Prostate gland (tissue), 2 donors: ENCODE data around the gene RANBP1. TPM values are rescaled to one million over a fixed set of nuclear protein-coding genes. Genes with fewer than 3 reads are reported as not detected.

ENCODE experiments used
- DNase-seq: peaks from one replicate; pipeline ENCODE4 v3.0.0-alpha.2; 2019; ENCODE audit warnings: low spot score
- H3K27ac ChIP-seq, 2 donors: fragments of 200-600 bp; sonication (generic); 2 replicates each; pipeline ENCODE4 v1.5.1; 2017 to 2019
- H3K27me3 ChIP-seq: fragments of 200-600 bp; sonication (generic); replicated peaks from 2 replicates; pipeline ENCODE4 v1.5.1; 2019; ENCODE audit not compliant: insufficient read depth
- H3K36me3 ChIP-seq, 2 donors: fragments of 200-600 bp; sonication (generic); 1 replicate in 1 of 2; 2 replicates in 1 of 2; pipeline versions ENCODE4 v1.5.1 to v1.8.1; 2017 to 2019
- H3K4me1 ChIP-seq: fragments of 200-600 bp; sonication (generic); replicated peaks from 2 replicates; pipeline ENCODE4 v1.5.1; 2019
- H3K4me3 ChIP-seq, 2 donors: fragments of 200-600 bp; sonication (generic); 2 replicates each; pipeline ENCODE4 v1.5.1; 2017 to 2019
- H3K9me3 ChIP-seq: fragments of 200-600 bp; sonication (generic); 2 replicates; pipeline ENCODE4 v1.5.1; 2017
- POLR2A ChIP-seq: fragments of 450-650 bp; IDR thresholded peaks from one replicate; pipeline ENCODE4 v1.6.1; 2016; ENCODE audit warnings: antibody characterized with exemption, mild to moderate bottlenecking
- POLR2AphosphoS5 ChIP-seq: sonication (generic); formaldehyde crosslinking; IDR thresholded peaks from one replicate; pipeline ENCODE4 v1.6.1; 2017; ENCODE audit warnings: antibody characterized with exemption
- WGBS: methylation state at CpG from one replicate; pipeline ENCODE4 v1.1.5; 2018; 5-methylcytosine and 5-hydroxymethylcytosine counted together
- intact Hi-C: fragments of 100-400 bp; cut with DNase I; formaldehyde crosslinking; loops from one replicate; pipeline ENCODE4 v1.14.2; 2022
- total RNA-seq, 2 donors: library from RNA; depleted of rRNA; stranded (reverse); fragments of >200 nt; gene quantifications; one replicate each; pipeline ENCODE4 v1.1.0, GENCODE V29; 2016
- TF ChIP-seq, protein P1 (sequence below), 4 experiments: fragments of 200-600 bp in 2 of 4; fragments of 450-650 bp in 2 of 4; sonication (generic) in 2 of 4; IDR thresholded peaks; 1 replicate in 3 of 4; 2 replicates in 1 of 4; pipeline ENCODE4 v1.5.1; 2016 to 2019; ENCODE audit warnings: antibody characterized with exemption in 4 of 4, mild to moderate bottlenecking in 2 of 4, moderate library complexity in 2 of 4

Gene RANBP1
- total RNA-seq, 2 donors from 2014 or later: 108 to 204 TPM

DNA sequence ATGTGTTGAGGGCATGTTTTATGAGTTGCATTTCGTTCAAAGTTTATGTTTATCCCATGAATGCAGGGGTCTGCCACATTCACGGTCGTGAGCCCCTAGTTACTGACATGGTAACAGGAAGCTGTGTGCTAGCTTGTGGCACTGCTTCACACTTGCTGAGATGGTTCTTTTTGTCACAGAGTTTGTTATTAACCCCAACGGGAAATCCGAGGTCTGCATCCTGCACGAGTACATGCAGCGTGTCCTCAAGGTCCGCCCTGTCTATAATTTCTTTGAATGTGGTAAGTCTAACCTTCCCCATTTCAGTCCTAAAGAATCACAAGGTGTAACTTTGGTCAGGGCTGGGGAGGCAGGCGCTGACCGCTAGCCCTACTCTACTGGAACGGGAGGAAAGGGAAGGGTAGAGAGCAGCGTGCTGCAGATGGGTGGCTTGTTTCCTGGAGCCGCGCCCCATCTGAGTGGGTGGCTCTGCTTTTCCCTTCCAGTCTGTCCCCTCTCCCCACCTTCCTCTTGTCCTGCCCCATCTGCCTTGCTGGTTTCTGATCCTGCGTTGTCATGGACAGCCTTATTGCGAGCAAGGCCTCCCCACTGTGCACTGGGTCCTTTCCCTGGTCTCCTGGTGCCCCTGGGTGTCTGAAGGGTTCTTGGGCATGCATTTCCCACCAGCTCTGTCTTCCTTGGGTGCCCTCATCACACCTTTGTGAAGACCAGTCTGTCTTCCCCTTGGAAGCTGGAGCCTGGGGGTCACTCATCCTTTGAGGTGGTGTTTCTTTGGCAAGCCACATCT lies 24.0 kb upstream of the RANBP1 start:
- H3K27me3 ChIP-seq: no peaks in the 10 kb centered on the region
- no peak for DNase-seq
- H3K4me1 ChIP-seq: no peaks in the 10 kb centered on the region
- WGBS: 94% methylated on average over 16 of the region's 16 CpGs
- no peaks in the 10 kb centered on the region for H3K9me3 ChIP-seq
- peaks cover 17 to 51% of the 10 kb centered on the region in 2 donors for H3K36me3 ChIP-seq
- H3K27ac ChIP-seq: no peak overlapping the region
- TF ChIP-seq, protein P1, sequence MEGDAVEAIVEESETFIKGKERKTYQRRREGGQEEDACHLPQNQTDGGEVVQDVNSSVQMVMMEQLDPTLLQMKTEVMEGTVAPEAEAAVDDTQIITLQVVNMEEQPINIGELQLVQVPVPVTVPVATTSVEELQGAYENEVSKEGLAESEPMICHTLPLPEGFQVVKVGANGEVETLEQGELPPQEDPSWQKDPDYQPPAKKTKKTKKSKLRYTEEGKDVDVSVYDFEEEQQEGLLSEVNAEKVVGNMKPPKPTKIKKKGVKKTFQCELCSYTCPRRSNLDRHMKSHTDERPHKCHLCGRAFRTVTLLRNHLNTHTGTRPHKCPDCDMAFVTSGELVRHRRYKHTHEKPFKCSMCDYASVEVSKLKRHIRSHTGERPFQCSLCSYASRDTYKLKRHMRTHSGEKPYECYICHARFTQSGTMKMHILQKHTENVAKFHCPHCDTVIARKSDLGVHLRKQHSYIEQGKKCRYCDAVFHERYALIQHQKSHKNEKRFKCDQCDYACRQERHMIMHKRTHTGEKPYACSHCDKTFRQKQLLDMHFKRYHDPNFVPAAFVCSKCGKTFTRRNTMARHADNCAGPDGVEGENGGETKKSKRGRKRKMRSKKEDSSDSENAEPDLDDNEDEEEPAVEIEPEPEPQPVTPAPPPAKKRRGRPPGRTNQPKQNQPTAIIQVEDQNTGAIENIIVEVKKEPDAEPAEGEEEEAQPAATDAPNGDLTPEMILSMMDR (IDR thresholded peaks at IDR 0.05): no peak
- TF ChIP-seq POLR2A (no peak), POLR2AphosphoS5 (no peak)
- intact Hi-C loops: no loop called here
- H3K4me3 ChIP-seq: no peak overlapping the region

DNA sequence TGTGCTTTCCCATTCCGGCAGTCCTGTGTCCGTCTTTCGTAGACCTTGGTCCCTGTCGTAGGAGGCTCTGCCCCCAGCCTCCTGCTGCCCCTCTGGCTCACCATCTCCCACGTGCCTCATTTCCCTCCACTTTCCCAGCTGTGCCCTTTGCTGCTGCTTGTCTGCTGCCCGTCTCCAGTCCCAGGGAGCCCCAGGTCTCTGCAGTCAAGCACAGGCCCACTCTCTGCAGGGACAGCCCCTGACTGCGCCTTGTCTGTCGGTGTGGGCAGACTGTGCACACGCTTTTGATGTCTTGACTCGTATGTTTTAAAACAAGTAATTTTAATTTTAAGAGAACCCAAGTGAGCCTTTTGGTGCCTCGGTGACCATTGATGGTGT lies 23.4 kb upstream of the RANBP1 start:
- Histone ChIP-seq H3K27me3 (no peaks in the 10 kb centered on the region), H3K9me3 (no peaks in the 10 kb centered on the region), H3K36me3 (peaks cover 17 to 49% of the 10 kb centered on the region in 2 donors), H3K4me1 (no peaks in the 10 kb centered on the region), H3K27ac (no peak overlapping the region), H3K4me3 (no peak overlapping the region)
- intact Hi-C loops: no loop called here
- 91% methylated on average over 11 of the region's 11 CpGs for WGBS
- no peak for DNase-seq
- TF ChIP-seq, protein P1 (IDR thresholded peaks at IDR 0.05): no peak
- no peak for TF ChIP-seq POLR2AphosphoS5
- no peak for TF ChIP-seq POLR2A

DNA sequence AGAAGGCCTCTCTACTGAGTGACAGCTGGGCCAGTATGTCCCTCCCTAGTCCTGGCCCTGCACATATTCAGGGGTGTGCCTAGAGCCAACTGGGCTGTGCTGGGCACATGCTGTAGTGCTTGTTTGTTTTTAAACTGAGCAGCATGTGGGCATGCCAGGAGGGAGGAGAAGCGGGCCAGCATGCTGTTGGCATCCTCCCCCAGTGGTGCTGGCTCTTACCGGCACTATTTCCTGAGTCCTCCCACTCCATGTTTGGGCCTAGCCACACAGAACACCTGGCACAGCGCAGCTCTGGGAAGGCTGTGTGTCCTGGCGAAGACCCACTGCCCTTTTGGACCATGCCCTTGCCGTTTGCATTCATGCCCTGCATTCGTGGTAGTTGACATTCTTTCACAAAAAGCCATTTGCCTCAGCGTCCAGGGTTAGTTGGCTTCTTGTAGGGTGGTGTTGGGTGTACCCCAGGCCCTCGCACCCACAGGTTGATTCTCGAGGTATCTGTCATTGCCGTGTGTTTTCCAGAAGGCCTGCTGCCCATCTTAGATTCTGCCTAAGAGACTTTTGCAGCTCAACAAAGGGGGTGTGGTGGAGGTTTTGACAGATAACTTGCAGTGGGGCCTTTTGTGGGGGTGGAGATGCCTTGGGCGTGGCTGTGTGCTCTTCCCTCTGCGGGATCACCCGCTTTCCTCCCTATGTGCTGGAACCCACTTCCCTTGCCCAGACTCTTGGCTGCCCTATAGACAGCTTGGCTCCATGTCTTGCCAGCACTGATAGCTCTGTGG lies 22.3 kb upstream of the RANBP1 start:
- Histone ChIP-seq H3K27me3 (no peaks in the 10 kb centered on the region), H3K9me3 (no peaks in the 10 kb centered on the region), H3K4me1 (no peaks in the 10 kb centered on the region), H3K27ac (no peak overlapping the region), H3K36me3 (peaks cover 17 to 45% of the 10 kb centered on the region in 2 donors), H3K4me3 (no peak overlapping the region)
- 84% methylated on average over 13 of the region's 13 CpGs for WGBS
- peak; percentile 70 for DNase-seq
- peak; percentile 84 for TF ChIP-seq POLR2AphosphoS5
- TF ChIP-seq, protein P1 (IDR thresholded peaks at IDR 0.05): no peak
- intact Hi-C loops: no loop called here

DNA sequence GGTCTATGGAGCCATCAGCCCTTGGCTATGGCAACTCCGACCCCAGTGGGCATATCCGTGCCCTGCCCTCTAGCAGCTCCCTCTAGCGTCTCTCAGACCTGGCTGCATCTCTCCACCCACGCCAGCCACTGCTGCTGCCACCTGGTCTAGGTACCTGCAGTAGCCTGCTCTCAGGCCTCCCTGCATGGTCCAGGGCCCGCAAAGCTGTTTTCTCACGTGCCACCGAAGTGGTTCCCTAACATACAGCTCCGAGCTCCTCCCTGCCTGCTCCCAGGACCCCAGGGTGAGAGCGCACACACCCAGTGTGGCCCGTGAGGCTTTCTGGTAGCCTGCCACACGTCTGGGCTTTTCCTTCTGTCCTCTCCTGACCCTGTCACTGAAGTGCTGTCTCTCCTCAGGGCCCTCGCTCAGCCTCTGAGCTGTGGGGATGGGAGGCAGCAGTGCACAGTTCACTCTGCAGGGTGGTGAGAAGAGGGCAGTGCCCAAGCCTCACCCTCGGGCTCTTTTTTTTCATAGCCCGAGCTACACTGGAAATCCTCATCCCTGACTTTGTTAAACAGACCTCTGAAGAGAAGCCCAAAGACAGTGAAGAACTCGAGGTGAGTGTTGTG lies 21.6 kb upstream of the RANBP1 start:
- no peak for DNase-seq
- 94% methylated on average over 15 of the region's 15 CpGs for WGBS
- Histone ChIP-seq H3K36me3 (peaks cover 17 to 38% of the 10 kb centered on the region in 2 donors), H3K4me1 (no peaks in the 10 kb centered on the region), H3K27ac (no peak overlapping the region), H3K9me3 (no peaks in the 10 kb centered on the region), H3K4me3 (no peak overlapping the region), H3K27me3 (no peaks in the 10 kb centered on the region)
- intact Hi-C loops: no loop called here
- TF ChIP-seq, protein P1 (IDR thresholded peaks at IDR 0.05): no peak
- TF ChIP-seq POLR2AphosphoS5: no peak
- TF ChIP-seq POLR2A: no peak
